NCI-H82 treated with DMSO at 0.1 percent for 48 hours (cell line): ENCODE measurements around the gene BCL10.
"Not testable (repeated sequence)": the region's sequence is repeated elsewhere in the genome, so short reads cannot be mapped to it uniquely, and the experiment has no call there.

Experiments
- DNase-seq: peaks from one replicate; lab custom pipeline; 2025; ENCODE audit not compliant: unreplicated experiment; lab: John Stamatoyannopoulos, UW

The BCL10 gene

DNA sequence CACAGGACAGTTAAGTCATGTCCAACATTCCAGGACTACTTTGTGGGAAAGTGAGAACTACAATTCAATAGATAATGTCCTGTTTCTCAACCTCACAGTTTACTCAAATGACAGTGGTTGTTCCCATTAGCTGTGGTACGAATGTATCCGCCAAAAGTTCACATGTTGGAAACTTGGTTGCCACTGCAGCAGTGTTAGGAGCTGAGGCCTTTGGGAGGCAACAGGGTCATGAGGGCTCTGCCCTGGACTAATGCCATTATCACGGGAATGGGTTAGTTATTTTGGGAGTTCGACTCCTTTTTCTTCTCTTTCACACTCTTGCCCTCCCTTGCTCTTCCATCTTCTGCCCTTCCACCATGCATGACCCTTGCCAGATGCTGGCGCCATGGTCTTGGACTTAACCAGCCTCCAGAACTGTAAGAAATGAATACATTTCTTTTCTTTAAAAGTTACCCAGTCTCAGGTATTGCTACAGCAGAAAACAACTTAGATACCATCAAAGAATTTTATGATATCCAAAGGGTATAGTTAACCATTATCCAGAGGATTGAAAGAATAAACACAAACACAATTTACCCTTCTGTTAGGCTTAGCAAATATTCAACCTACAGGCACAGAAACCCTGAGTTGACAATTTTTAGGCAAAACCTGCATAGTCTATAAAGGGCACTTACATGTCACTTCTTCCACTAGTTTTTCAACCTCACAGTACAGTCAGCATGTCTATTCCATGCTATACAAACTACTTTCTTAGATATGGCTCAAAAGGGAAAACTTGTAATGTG lies 7.4 kb downstream of the BCL10 start:
- DNase-seq, result no peak

DNA sequence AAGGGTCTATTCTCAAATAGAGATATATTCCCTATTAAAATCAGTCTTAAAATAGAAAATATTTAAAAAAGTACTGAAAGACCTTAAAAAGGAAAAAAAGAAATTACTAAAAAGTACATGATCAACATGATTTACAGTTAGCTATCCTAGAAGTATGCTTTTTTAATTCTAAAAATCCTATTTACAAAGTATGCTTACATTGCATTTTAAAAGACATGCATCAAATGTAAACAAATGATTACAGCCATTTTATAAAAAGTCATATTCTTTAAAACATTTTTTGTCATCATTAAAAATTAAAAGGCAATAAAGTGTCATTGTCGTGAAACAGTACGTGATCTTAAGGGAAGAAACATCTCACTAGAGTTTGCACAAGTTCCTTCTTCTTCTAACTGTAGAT lies 9.1 kb downstream of the BCL10 start:
- DNase-seq, result no peak

- DNase-seq, result no peak
These were observed 12.3 kb downstream of the BCL10 start for GRCh38 chr1:85264150-85264549.

- no peak for DNase-seq
These were observed 13.4 kb downstream of the BCL10 start for GRCh38 chr1:85262985-85263384.

DNA sequence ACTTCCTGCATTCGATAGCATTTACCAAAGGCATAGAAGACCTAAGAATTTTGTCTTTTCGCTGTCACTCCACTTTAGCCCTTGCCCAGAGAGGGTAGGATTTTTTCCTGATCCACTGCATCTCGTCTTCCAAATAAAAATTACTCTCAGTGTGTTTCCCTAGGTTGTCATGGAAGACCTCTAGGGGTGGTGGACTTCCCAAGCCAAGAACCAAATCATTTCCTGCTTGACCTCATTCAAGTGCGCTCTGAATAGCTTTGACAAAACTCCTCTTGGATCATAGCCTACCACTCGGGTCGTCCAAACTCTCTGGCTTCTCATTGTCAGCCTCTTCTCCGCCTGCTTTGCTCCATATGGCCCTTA lies 16.5 kb downstream of the BCL10 start:
- no peak for DNase-seq

DNA sequence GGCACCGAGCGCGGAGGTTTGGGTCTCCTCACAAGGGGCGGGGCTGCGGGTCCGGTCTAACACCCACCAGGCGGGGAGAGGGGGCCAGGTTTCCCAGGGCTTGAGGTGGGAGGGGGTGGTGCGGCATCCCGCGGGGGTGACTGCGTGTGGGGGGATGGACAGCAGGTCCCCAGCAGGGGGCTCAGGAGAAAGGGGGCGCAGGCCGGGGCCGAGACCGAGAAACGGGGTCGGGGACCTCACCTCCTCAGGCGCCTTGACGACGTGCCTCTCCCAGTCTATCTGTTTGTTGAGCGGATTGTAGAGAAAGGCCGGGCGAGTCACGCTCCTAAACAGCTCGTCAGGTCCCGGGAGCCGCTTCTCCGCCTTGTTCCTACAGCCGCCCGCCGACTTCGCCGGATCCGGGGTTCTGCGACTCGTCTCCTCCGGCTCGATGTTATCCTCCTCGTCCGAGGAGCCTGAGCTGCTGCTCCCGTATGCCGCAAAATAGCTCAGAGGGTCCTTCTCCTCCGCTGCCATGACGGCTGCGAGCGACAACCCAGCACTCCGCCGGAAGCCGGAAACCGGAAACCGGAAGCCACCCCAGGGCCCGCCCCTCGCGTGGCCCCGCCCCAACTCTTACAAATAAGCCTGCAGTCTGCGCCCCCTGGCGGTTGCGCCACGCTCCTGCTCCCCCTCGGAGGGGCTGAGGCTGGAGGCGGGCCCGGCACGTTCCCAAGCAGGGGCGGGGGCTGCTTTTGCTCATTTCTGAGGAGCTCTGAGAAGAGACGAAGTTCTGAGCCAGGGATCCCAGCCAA lies 17.1 kb downstream of the BCL10 start, which contains the start of gene C1orf52:
TSS of gene C1orf52 (minus strand) at position 545 of the 794 bp plus-strand sequence. CDS start at position 516, 29 bp downstream.
- peak; percentile 75 for DNase-seq

- no peak for DNase-seq
These were observed 17.8 kb downstream of the BCL10 start for GRCh38 chr1:85258536-85259117.

- not testable (repeated sequence) for DNase-seq
These were observed 27.4 kb downstream of the BCL10 start for GRCh38 chr1:85249042-85249441.

DNA sequence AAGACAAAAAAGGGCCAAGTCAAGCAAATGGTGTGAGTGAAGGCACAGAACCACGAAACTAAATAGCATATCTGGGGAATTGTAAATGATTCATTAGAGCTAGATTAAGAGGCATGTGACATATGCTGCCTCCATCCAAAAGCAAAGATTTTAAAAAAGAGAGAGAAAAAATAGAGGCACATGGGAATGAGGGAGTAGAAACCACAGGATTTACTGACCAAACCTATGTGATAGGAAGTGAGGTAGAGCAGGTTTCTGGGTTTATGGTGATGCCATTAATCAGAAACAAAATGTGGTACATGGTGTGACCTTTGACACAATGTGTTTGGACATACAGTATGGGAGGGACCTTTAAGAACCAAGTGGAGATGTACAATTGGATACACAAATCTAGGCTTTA lies 30.5 kb downstream of the BCL10 start:
- DNase-seq, result no peak

- DNase-seq, result no peak
These were observed 31.0 kb downstream of the BCL10 start for GRCh38 chr1:85245456-85245855.

GRCh38 chr1:85244271-85245061 lies 32.0 kb downstream of the BCL10 start:
- no peak for DNase-seq

DNA sequence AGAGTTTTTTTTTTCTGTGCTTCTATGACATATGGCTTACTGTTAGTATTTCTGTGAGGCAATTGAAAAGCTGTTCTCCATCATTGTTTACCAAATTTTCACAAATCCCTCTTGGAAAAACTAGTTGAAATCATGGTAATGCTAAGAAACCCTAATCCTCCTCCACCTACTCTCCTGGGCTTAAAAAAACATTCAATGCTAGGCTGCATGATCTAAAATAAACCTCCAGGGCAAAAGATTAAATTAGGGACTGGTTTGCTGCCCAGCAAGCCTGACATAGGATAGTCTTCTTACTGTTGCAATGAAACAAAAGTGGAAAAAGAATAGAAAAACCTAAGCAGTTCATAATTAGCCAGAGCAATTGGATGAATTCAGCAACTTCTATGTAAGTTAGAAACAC lies 33.1 kb downstream of the BCL10 start:
- DNase-seq, result peak; percentile 81

DNA sequence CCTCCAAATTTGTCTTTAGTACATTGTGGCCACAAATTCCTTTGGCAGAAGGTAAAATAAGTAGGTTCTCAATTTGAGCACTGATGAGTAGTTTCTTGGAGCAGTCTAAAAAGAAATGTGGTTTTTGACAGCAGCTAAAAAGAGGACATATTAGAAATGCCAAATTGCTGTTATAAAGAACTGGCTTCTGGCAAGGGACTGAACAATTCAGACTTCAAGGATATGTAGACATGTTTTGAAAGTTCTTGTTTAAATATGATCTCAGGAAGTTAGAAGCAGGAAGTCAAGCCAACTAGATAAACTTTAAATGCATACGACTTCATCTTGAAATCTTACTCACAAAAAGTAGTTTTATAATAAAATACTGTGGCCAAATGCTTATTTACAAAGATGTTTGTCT lies 35.8 kb downstream of the BCL10 start:
- no peak for DNase-seq

GRCh38 chr1:85240174-85240601 lies 36.2 kb downstream of the BCL10 start:
- peak; percentile 12 for DNase-seq

DNA sequence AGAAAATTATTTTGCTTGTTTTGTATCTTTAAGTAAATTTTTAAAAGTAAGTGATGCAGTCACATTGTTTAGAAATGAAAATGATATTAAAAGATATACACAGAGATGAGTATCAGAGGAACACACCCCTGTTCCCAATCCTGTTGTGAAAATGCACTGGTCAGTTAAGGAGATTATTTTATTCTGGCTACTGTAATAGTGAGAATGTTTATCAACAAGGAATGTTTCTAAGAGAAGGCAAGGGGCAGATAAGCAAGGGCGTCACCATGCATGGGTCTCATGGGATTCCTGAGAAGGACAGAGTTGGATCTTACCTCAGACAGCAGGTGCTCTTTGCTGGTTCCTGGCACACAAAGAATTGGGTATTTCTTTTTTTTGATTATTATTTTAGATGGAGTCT lies 38.8 kb downstream of the BCL10 start:
- DNase-seq, result no peak

GRCh38 chr1:85230305-85230977 lies 46.0 kb downstream of the BCL10 start:
- DNase-seq, result peak; percentile 12

DNA sequence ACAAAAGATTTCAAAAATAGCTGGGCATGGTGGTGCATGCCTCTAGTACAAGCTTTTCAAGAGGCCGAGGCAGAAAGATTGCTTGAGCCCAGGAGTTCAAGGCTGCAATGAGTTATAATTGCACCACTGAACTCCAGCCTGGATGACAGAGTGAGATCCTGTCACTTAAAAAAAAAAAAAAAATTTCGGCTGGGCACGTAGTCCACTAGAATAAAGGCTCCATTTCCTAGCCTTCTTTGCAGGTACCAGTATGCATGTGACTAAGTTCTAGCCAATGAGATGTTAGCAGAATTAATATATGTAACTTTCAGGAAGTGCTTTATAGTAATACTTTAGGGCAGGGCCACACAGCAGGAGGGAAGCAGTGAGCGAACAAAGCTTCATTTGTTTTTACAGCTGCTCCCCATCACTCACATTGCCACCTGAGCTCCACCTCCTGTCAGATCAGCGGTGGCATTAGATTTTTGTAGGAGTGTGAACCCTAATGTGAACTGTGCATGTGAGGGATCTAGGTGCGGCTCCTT lies 46.8 kb downstream of the BCL10 start:
- no peak for DNase-seq

DNA sequence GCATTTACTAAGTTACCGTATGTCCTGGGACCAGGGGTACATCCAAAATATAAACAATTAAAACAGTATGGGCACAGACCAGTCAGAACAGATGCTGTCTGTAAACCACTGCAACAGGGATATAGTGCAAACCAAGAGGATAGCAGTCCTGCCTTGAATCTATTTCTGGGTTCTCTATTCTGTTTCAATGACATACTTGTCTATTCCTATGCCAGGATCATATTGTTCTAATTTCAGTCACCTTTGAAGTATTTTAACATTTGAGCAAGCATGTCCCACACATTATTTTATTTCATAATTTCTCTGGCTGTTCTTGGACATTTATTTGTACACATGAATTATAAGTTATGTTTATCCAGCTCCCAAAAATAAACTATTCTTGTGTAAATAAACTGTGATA lies 47.5 kb downstream of the BCL10 start:
- DNase-seq, result no peak

- DNase-seq, result no peak
These were observed 50.6 kb downstream of the BCL10 start for GRCh38 chr1:85225624-85226380.
